SHP77 (cell line): ENCODE measurements around the gene TMED4.
A peak's percentile ranks its signal among the peaks of the same experiment; 100 is the strongest.
"Not testable (repeated sequence)": the region's sequence is repeated elsewhere in the genome, so short reads cannot be mapped to it uniquely, and the experiment has no call there.

ENCODE experiments used
- DNase-seq, 2 experiments: peaks; one replicate each; lab custom pipeline; 2025; lab: John Stamatoyannopoulos, UW

The TMED4 gene

GRCh38 chr7:44568771-44569560, 13.1 kb downstream of the TMED4 start:
- DNase-seq = no peak

- no peak for DNase-seq
Observed at GRCh38 chr7:44567884-44568283, 14.1 kb downstream of the TMED4 start.

GRCh38 chr7:44566680-44567079, 15.4 kb downstream of the TMED4 start:
- DNase-seq = no peak

GRCh38 chr7:44565795-44566559, 16.1 kb downstream of the TMED4 start:
- no peak for DNase-seq

DNA sequence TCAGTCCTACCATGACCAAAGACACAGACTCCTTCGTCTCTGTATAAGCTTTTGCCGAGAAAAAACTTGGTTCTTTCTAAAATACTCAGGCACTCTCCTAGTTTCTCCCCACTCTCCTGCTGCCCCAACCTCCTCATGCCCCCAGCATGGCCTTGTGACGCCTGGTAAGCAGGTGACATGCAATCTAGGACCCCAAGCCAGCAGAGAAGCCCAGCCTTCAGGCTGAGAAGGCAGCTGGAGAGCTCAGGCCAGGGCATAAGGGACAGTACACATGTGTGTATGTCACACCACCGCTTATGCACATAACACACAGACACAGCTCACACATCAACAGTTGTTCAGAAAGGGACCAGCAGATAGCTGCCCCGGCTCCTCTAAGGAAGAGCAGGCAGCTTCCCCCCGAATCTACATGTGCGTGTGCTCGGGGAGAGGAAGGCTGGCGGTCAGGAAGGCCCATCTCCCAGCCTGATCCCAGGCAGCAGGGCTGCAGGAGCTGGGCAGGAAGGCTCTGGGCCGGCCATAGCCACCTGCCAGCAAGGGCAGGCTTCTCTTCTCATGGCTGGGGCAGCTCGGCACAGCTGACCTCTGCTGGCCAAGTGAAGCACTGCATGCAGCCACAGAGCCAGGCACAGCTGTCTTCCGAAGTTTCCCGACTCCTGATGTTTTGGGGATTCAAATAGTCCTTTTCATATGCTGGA, 16.8 kb downstream of the TMED4 start:
- peak; percentile 53 to 72 for DNase-seq

DNA sequence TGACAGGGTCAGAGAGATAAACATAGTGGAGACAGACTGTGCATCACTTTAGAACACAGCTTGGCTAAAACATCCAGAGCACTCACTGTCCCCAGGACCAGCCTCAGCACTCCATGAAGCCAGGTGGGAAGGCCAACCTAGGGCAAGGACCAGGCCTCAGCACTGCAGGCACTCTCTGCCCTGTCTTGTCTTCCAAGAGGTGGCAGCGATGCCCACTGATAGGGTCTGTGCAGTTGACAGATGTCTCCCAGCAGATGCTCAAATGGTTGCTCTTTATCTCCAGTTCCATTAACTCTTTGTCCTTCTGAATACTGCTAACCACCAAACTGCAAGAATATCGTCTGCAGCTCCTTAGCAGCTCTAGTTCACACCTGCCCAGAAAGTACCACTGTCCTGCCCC, 17.4 kb downstream of the TMED4 start:
- DNase-seq = no peak

DNA sequence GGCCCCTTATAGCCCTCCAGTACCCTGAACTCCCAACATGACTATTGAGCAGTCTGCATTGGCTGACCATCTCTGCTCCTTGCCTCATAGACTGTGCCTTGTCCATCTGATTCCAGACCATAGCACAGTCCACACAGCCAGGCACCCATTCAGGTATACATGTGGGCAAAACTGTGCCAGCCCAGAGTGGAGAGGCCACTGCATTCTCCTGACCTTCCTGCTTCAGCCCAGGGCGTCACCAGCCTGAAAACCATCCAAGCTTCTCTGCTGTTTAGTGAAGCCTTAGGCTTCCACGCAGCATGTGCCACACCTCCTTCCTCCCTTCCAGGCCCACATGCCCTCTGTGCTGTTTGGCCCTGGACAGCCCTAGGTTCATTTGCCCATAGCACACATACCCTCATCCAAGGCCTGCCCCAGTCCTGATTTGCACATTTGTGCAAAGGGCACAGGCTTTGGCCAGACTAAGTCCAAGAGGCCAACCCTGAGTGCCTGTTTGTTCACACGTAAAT, 18.8 kb downstream of the TMED4 start:
- DNase-seq = no peak

- not testable (repeated sequence) for DNase-seq
Observed at GRCh38 chr7:44562622-44562962, 19.4 kb downstream of the TMED4 start.

GRCh38 chr7:44561962-44562621, 19.9 kb downstream of the TMED4 start:
- no peak for DNase-seq

DNA sequence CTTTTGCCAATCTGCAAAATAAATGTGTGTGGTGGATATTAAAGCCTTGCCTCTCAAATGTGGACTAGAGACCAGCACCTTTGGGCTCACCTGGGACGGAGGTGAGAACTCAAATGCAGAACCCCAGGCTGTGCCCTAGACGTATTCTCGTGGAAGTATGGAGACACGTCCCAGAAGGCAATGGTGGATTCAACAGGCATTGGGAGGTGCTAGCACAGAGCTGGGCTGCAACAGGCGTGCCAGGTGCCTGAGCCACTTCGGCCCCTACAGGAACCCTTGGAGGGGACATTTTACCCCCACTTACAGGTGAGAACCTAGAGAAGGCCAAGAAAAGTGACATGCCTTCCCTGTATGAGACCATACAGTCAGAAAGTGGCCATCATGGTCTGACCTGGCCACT, 20.6 kb downstream of the TMED4 start:
- no peak for DNase-seq

- DNase-seq = no peak
Observed at GRCh38 chr7:44559485-44559884, 22.5 kb downstream of the TMED4 start.

DNA sequence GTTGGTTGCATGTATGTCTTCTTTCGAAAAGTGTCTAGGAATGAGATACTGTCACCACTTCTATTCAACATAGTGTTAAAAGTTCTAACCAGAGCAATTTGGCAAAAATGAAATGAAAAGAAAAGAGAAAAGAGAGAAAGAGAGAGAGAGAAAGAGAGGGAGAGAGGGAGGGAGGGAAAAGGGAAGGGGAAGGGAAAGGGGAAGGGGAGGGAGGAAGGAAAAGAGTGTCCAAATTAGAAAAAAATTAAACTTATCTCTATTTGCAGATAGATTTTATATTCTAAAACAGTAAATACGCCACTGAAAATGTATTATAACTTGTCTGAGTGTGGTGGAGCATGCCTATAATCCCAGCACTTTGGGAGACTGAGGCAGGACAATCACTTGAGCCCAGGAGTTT, 24.5 kb downstream of the TMED4 start:
- DNase-seq = no peak

- no peak for DNase-seq
Observed at GRCh38 chr7:44555350-44555749, 26.7 kb downstream of the TMED4 start.

GRCh38 chr7:44552473-44553005, 29.5 kb downstream of the TMED4 start:
- not testable (repeated sequence) for DNase-seq

- no peak for DNase-seq
Observed at GRCh38 chr7:44549457-44549856, 32.6 kb downstream of the TMED4 start.

- no peak for DNase-seq
Observed at GRCh38 chr7:44548893-44549292, 33.1 kb downstream of the TMED4 start.

DNA sequence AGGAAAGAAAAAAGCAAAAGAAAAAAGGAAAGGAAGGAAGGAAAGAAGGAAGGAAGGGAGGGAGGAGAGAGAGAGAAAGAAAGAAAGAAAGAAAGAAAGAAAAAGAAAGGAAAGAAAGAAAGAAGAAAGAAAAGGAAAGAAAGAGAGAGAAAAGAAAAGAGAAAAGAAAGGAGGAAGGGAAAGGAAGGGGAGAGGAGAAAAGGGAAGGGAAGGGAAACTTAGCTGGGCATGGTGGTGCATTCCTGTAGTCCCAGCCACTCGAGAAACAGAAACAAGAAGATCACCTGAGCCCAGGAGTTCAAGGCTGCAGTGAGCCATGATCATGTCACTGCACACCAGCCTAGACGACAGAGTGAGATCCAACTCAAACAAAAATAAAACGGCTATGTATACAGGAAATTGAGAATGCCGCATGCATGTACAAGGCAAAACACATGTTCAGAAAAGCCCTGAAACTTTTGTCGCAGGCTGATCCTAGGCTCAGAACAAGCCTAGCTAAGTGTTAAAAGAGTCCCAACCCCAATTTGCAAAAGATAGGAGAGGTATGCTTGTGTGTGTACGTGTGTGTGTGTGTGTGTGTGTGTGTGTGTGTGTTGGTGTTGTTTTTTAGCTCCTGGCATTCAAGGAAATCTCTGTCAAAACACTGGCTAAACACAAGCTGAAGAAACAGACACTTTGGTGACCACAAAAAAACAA, 34.3 kb downstream of the TMED4 start:
- no peak for DNase-seq

DNA sequence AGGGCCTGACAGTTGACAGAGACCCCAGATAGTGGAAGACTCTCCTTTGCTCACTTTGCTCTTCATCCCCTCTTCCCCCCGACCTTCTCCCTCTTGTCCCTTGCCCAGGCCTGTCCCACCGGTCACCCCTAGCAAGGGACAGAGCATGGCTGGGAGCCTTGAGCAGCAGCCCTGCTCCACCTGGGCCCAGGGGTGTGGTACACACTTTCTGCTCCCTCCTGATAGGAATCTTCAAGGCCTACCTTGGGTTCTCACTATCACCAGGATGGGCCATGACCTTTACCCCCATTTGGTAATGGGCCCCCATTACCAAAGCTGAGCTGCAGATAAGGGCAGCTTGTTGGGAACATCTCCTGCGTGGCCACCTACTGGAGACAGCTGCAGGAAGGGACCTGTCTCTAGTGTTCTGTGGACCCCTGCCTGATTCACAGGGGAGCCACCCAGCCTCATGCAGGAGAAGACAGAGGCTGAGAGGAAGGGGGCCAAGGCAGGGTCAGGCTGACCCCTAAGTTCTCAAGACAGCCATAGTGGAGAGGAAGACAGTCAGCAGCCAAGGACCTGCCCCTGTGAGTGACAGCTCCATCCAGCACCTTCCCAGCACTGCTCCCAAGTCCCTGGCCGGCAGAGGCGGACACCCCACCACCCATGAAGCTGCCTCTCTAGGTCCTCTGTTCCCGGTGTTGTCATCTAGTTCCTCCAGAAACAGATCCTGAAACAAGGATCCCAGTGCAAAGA, 40.0 kb downstream of the TMED4 start:
- DNase-seq = no peak

DNA sequence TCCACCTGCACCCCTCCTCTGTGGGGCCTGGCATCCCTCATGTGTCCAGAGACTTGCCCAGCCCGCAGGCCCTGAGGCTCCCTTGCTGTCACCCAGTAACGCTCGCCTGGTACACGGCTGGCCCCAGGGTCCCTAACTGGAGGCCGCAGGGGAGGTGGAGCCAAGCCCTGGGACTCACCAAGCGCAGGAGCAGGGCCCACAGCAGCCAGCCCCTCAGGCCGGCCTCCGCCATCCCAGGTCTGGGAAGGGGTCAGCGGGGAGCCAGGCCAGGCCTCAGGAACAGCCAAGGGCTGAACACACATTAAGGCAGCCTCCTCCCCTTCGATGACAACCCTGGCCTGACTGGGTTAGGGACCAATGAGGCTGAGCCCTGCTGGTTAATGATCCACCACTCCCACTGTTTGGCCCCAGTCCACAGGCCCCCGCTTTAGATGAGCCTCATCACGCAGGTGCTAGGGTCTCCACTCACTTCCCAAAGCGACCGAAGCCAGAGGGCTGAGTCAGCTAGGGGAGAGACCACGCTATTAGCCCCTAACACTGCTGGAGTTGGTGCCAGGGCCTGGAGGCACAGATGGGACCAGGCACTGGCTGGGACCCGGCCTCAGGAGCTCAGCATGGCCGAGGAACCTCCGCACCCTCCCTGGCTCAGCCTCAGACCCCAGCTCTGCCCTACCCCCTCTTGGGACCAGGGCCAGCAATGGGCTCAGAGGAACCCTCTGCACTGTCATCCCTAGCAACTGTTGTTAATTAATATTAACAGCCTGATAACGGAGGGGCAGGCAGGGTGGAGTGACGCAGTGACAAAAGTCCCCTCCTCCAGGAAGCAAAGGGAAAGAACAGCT, 40.8 kb downstream of the TMED4 start, which contains the start of gene NPC1L1:
Gene NPC1L1, minus strand, starts transcription at position 303 of the 842 bp plus-strand sequence. Its CDS starts 71 bp downstream, at position 232.
- no peak for DNase-seq
